ENCODE results near the gene CUX1. TPM values are rescaled to one million over a fixed set of nuclear protein-coding genes. Genes with fewer than 3 reads are reported as not detected.

Gene CUX1
- total RNA-seq, 1 experiment from 2014 or later: 64.3 TPM

DNA sequence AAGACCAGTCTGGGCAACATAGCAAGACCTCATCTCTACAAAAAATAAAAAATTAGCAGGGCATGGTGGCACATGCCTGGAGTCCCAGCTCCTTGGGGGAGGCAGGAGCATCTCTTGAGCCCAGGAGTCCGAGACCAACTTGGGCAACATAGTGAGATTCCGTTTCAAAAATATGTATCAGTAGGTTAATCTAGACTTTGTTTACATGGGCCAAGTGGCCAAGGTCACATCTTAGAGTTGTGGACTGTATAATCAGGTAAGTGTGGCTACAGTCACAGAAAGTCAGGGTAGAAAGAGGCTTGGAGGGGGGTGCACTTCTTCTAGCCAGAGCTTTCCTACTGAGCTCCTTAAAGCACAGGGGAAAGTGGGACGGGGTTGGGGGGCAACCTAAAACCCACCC is 174.4 kb downstream of the CUX1 start (continued):
- TF ChIP-seq, protein P1, sequence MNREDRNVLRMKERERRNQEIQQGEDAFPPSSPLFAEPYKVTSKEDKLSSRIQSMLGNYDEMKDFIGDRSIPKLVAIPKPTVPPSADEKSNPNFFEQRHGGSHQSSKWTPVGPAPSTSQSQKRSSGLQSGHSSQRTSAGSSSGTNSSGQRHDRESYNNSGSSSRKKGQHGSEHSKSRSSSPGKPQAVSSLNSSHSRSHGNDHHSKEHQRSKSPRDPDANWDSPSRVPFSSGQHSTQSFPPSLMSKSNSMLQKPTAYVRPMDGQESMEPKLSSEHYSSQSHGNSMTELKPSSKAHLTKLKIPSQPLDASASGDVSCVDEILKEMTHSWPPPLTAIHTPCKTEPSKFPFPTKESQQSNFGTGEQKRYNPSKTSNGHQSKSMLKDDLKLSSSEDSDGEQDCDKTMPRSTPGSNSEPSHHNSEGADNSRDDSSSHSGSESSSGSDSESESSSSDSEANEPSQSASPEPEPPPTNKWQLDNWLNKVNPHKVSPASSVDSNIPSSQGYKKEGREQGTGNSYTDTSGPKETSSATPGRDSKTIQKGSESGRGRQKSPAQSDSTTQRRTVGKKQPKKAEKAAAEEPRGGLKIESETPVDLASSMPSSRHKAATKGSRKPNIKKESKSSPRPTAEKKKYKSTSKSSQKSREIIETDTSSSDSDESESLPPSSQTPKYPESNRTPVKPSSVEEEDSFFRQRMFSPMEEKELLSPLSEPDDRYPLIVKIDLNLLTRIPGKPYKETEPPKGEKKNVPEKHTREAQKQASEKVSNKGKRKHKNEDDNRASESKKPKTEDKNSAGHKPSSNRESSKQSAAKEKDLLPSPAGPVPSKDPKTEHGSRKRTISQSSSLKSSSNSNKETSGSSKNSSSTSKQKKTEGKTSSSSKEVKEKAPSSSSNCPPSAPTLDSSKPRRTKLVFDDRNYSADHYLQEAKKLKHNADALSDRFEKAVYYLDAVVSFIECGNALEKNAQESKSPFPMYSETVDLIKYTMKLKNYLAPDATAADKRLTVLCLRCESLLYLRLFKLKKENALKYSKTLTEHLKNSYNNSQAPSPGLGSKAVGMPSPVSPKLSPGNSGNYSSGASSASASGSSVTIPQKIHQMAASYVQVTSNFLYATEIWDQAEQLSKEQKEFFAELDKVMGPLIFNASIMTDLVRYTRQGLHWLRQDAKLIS (CRISPR knock-in tag; IDR thresholded peaks at IDR 0.05; ENCODE audit: borderline replicate concordance): no peak
- TF ChIP-seq TP53 (CRISPR knock-in tag; IDR thresholded peaks at IDR 0.05) (no peak), NFYB (CRISPR knock-in tag; conservative IDR thresholded peaks at IDR 0.05; ENCODE audit: low read depth) (no peak), ZNF263 (CRISPR knock-in tag; IDR thresholded peaks at IDR 0.05; ENCODE audit: low read depth) (no peak), ATF1 (CRISPR knock-in tag; IDR thresholded peaks at IDR 0.05) (no peak)
- TF ChIP-seq, protein P2, sequence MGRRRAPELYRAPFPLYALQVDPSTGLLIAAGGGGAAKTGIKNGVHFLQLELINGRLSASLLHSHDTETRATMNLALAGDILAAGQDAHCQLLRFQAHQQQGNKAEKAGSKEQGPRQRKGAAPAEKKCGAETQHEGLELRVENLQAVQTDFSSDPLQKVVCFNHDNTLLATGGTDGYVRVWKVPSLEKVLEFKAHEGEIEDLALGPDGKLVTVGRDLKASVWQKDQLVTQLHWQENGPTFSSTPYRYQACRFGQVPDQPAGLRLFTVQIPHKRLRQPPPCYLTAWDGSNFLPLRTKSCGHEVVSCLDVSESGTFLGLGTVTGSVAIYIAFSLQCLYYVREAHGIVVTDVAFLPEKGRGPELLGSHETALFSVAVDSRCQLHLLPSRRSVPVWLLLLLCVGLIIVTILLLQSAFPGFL (CRISPR knock-in tag; IDR thresholded peaks at IDR 0.05; ENCODE audit: borderline replicate concordance): no peak
- TF ChIP-seq, protein P3, sequence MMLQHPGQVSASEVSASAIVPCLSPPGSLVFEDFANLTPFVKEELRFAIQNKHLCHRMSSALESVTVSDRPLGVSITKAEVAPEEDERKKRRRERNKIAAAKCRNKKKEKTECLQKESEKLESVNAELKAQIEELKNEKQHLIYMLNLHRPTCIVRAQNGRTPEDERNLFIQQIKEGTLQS (CRISPR knock-in tag; conservative IDR thresholded peaks at IDR 0.05): no peak

DNA sequence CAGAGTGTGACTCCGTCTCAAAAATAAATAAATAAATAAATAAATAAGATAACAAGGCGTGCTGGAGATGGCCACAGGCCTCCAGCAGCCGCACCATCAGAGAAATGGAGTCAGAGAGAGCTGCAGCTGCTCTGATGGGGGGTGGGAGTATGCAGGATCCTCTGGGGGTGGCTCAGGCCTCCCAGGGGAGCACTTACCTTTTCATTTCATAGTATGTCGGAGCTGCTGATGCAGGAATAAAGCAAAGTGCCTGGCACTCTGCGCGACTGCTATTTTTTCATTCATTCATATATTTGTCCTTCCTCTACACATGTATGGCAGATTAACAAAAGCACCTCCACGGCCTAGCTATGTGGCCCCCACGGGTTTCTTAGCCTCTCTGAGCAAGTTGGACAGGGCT is 175.9 kb downstream of the CUX1 start:
- ChIA-PET POLR2A (no interaction called here), CTCF (no interaction called here)
- Mint-ChIP-seq H3K4me3 (no peak overlapping the region), H3K27ac (peak overlapping the region; percentile 7; the same call in 1 of the 2 replicates), H3K4me1 (peaks cover 56% of the 10 kb centered on the region), H3K36me3 (peaks cover 3% of the 10 kb centered on the region), H3K27me3 (ENCODE audit: low read depth) (no peaks in the 10 kb centered on the region), H3K9me3 (no peaks in the 10 kb centered on the region)
- ATAC-seq (no peak), DNase-seq (ENCODE audit: low spot score) (no peak)
- TF ChIP-seq, protein P2 (CRISPR knock-in tag; IDR thresholded peaks at IDR 0.05; ENCODE audit: borderline replicate concordance): no peak
- TF ChIP-seq, protein P4, sequence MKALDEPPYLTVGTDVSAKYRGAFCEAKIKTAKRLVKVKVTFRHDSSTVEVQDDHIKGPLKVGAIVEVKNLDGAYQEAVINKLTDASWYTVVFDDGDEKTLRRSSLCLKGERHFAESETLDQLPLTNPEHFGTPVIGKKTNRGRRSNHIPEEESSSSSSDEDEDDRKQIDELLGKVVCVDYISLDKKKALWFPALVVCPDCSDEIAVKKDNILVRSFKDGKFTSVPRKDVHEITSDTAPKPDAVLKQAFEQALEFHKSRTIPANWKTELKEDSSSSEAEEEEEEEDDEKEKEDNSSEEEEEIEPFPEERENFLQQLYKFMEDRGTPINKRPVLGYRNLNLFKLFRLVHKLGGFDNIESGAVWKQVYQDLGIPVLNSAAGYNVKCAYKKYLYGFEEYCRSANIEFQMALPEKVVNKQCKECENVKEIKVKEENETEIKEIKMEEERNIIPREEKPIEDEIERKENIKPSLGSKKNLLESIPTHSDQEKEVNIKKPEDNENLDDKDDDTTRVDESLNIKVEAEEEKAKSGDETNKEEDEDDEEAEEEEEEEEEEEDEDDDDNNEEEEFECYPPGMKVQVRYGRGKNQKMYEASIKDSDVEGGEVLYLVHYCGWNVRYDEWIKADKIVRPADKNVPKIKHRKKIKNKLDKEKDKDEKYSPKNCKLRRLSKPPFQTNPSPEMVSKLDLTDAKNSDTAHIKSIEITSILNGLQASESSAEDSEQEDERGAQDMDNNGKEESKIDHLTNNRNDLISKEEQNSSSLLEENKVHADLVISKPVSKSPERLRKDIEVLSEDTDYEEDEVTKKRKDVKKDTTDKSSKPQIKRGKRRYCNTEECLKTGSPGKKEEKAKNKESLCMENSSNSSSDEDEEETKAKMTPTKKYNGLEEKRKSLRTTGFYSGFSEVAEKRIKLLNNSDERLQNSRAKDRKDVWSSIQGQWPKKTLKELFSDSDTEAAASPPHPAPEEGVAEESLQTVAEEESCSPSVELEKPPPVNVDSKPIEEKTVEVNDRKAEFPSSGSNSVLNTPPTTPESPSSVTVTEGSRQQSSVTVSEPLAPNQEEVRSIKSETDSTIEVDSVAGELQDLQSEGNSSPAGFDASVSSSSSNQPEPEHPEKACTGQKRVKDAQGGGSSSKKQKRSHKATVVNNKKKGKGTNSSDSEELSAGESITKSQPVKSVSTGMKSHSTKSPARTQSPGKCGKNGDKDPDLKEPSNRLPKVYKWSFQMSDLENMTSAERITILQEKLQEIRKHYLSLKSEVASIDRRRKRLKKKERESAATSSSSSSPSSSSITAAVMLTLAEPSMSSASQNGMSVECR (CRISPR knock-in tag; IDR thresholded peaks at IDR 0.05; ENCODE audit: borderline replicate concordance): no peak
- TF ChIP-seq CREM (CRISPR knock-in tag; IDR thresholded peaks at IDR 0.05): no peak
- TF ChIP-seq ZNF416 (CRISPR knock-in tag; IDR thresholded peaks at IDR 0.05): no peak
- TF ChIP-seq FOXJ3 (CRISPR knock-in tag; IDR thresholded peaks at IDR 0.05; ENCODE audit: borderline replicate concordance): no peak
- no peak for TF ChIP-seq TEAD1 (CRISPR knock-in tag; IDR thresholded peaks at IDR 0.05)
- no peak for TF ChIP-seq NFATC4 (CRISPR knock-in tag; IDR thresholded peaks at IDR 0.05)
- no peak for TF ChIP-seq SMAD3 (CRISPR knock-in tag; IDR thresholded peaks at IDR 0.05; ENCODE audit: borderline replicate concordance)
- TF ChIP-seq, protein P5, sequence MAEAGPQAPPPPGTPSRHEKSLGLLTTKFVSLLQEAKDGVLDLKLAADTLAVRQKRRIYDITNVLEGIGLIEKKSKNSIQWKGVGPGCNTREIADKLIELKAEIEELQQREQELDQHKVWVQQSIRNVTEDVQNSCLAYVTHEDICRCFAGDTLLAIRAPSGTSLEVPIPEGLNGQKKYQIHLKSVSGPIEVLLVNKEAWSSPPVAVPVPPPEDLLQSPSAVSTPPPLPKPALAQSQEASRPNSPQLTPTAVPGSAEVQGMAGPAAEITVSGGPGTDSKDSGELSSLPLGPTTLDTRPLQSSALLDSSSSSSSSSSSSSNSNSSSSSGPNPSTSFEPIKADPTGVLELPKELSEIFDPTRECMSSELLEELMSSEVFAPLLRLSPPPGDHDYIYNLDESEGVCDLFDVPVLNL (CRISPR knock-in tag; IDR thresholded peaks at IDR 0.05; ENCODE audit: borderline replicate concordance, low read depth): no peak
